ENCODE data around the gene CIC.

Gene CIC

GRCh38 chr19:42275103-42275502 is 6.1 kb downstream of the CIC start:
- DNase-seq: no peak

- DNase-seq: no peak
Measured at GRCh38 chr19:42275517-42275916, 6.5 kb downstream of the CIC start.

GRCh38 chr19:42276284-42276683 is 7.2 kb downstream of the CIC start:
- DNase-seq: no peak

- no peak for DNase-seq
Measured at GRCh38 chr19:42276821-42277220, 7.8 kb downstream of the CIC start.

DNA sequence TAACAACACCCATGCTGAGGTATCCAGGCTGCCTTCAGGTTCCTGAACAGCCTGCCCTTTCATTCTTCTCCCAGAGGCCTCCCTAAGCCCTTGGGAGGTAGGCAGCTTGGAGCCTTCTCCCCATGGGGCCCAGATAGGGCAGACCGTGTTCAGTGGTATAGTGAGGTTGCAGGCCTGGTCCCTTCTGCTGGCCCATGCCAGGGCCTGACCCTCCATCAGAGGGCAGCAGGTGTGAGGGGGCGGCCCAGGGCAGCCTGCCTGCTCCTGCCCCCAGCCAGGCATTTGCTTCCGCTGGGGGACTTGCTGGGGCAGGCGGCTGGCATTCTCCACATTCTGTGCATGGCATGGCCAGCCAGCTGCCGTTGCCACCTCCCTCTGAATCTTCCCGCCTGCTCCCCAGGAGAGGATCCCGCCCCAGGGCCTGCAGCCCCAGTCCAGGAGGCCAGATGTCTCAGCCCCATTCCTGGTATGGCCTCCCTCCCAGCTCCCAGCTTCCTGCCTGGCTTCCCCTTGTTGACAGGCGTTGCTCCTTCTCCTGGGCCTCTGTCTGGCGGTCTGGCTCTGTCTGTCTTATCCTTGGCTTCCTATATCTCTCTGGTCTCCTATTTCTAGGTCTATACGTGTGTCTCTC is 8.9 kb downstream of the CIC start:
- peak in 1 of 51 donors; percentile 21 for DNase-seq

GRCh38 chr19:42278452-42279154 is 9.6 kb downstream of the CIC start:
- no peak for DNase-seq

GRCh38 chr19:42279155-42279901 is 10.3 kb downstream of the CIC start:
- DNase-seq: peak in 3 of 51 donors; percentile 33 to 69 (median 49)

GRCh38 chr19:42279902-42280814 is 11.1 kb downstream of the CIC start:
- peak; percentile 68 to 99 (median 93) for DNase-seq

DNA sequence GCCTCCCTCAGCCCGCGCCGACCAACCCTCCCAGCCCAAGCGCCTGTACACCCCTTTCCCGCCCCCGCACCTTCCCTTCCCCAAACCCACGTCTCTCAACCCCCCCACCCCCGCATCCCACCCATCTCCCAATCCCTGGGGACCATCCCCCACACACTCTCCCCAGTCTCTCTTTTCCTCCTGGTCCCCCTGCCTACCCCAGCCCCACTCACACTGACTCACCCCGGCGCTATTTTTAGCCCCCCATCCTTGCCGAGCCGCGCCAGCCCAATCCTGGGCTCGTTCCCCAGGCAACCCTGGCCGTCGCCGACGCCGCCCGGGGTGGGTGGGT is 11.7 kb downstream of the CIC start:
- peak in 36 of 51 donors; percentile 38 to 90 (median 72) for DNase-seq

DNA sequence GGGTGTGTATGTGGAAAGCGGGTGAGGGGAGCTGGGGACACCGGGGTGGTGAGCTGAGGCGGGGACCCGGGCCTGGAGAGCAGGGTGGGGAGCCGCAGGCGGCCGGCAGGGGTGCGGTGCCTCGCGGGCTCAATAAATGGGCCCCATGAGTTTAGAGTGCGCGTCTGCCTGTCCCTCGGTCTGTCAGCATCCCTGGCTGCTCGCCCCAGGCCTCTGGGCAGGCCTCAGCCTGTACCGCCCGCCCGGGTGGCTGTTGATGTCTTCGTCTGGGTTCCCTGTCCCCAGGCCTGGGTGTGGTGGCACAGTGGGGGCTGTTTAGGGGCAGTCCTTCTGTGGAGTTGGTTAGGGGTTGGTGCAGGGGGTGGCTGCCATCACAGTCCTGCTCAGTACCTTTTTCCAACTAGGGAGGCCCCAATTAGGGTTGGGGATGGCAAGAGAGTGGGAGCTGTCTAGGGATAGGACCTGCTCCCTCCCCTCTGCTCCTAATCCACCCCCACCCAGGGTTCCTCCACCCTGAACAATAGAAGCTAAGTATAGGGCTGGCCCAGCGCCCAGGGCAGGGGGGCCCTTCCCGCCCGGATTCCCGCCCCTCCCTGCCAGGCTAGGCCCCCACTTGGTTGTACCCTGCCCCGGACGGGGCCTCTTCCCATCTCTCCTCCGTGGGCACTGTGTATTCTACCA is 12.2 kb downstream of the CIC start:
- DNase-seq: peak in 47 of 51 donors; percentile 38 to 89 (median 69)

- peak in 5 of 51 donors; percentile 27 to 60 (median 38) for DNase-seq
Measured at GRCh38 chr19:42281827-42282762, 13.0 kb downstream of the CIC start.

- peak in 2 of 51 donors; percentile 36 to 44 for DNase-seq
Measured at GRCh38 chr19:42282819-42283187, 13.8 kb downstream of the CIC start.

- DNase-seq: peak; percentile 53 to 98 (median 93)
Measured at GRCh38 chr19:42283188-42284065, 14.4 kb downstream of the CIC start.

DNA sequence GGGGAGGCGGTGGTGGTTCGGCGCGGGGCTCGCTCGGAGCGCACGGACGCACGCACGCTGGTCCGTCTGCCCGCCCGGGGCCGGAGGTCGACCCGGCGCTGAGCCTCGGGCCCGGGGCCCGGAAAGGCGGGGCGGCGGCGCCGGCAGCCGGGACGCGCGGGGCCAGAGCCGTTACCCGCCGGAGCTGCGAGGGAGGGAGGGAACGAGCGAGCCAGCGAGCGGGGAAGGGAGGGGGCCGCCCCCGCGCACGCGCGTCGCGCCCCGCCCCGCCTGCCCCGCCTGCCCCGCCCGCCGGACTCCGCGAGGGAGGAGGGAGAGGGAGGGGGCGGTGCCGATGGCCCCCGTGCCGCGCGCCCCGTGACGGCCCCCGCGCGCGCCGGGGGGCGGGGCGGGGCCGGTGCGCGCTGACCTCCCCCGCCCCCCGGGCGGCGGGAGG is 15.0 kb downstream of the CIC start:
- peak in 49 of 51 donors; percentile 37 to 96 (median 80) for DNase-seq

DNA sequence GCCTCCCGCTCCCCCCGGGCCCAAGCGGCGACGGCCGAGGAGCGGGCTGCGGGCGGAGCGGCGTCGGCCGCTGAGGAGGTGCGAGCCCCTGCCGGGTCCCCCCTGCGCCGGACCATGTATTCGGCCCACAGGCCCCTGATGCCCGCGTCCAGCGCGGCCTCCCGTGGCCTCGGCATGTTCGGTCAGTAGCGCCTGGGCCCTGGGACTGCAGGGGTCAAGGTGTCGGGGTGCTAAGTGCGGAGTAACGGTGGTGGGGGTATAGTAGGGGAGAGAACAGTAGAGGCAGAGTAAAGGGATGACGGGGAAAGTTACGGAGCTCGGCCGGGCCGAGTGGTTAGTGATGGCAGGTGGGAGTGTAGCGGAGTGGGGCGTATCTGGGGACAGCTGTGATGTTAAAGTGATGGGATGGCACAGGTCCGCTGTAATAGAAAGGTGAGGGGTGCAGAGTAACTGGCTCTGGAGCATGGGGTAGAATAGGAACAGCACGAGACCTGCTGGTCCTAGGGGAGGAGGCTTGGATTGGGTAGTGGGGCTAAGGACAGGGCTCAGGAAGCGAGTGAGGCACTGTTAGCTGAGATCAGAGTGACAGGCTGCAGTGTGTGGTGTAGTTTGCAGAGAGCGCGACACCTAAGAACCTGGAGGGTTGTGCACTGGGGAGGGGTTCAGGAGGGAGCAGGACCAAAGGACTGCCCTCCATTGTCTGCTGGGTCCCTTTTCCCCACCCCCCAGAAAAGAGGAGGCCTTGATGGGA is 15.7 kb downstream of the CIC start:
- DNase-seq: peak in 6 of 51 donors; percentile 15 to 54 (median 36)

DNA sequence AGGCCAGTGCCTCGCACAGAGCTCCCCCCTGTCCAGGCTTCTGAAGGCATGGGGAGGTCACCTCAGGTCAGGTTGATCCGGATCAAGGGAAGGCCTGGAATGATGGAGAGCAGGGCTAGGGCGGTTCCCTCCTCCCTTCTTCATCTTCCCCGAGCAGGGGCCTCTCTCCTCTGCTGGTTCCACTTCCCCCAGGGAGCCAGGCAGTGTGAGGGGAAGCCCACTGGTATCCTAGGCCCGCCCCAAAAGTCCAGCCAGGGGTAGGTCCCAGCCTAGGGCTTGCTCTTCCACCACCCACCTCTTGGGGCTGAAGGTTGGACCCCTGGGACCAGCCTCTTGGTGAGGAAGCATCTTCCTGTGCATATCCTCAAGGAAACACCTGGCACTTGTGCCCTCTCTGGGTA is 16.5 kb downstream of the CIC start:
- DNase-seq: peak in 1 of 51 donors; percentile 10

DNA sequence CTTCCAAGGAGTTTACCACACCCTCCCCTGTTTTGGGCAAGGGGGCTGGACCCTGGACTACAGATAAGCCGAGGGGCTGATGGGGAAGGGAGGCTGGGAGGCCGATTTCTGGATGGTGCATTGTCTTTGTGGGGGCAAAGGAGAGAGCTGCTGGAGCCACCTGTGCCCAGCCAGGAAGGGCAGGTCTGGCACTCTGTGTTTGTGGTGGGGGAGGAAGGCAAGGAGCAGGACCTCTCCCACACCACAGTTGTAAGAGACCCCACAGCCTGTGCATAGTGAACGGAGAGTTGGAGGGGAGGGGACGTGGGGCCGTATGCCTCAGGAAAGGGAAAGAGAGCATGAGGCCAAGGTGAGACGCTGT is 16.9 kb downstream of the CIC start:
- DNase-seq: no peak
